Fibroblast of skin of right biceps (primary cell): ENCODE measurements around the gene MPP2.
"Not testable (repeated sequence)": the region's sequence is repeated elsewhere in the genome, so short reads cannot be mapped to it uniquely, and the experiment has no call there.

Source experiments
- DNase-seq: peaks from one replicate; pipeline ENCODE4 v3.0.0-alpha.2; 2013

The MPP2 gene, protein sequence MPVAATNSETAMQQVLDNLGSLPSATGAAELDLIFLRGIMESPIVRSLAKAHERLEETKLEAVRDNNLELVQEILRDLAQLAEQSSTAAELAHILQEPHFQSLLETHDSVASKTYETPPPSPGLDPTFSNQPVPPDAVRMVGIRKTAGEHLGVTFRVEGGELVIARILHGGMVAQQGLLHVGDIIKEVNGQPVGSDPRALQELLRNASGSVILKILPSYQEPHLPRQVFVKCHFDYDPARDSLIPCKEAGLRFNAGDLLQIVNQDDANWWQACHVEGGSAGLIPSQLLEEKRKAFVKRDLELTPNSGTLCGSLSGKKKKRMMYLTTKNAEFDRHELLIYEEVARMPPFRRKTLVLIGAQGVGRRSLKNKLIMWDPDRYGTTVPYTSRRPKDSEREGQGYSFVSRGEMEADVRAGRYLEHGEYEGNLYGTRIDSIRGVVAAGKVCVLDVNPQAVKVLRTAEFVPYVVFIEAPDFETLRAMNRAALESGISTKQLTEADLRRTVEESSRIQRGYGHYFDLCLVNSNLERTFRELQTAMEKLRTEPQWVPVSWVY

DNA sequence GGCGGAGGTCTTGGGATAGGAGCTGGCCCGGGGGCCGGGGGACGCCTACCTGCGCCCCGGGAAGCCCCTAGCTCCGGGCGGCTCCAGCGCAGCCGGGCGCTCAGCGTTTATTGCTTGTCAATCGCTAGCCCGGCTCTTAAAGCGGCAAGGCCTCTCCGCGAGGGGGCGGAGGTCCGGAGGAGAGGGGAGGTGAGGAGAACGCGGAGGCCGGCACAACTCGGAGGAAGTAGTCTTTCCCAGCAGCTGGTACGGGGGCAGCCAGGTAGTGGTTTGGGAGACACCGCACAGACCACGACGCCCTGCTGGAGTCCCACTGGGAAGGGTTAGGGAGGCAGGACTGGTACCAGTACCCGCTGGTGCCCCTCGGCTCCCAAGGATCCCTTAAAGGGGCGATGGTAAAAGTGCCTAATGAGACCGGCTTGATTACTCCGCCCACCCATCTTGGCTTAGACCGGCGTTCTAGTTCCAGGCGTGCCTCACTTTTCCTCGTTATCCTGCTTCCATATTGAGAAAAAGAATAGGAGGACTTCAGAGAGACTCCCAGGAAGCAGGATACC lies at the start of gene MPP2:
Gene MPP2, minus strand, starts transcription at position 112 of the 557 bp plus-strand sequence. CDS start 3,076 bp downstream, outside the sequence.
- DNase-seq = peak; percentile 75

DNA sequence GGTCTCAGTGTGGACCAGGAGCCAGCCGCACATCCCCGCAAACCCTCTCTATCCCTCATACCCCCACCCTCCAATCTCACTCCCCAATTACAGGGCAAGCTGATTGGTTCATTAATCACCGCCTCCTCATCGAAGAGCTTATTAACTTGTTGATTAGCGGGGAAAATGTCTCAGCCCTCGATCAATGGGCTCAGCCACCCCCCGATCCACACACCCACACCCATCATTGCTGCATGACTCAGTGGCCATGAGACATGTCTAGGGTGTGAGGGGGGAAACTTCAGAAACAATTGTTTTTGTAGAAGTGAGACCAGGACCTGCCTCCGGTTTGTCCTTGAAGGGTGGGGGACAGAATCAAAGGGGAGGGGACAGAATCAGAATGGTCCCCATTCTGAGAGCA lies 48.9 kb upstream of the MPP2 start:
- DNase-seq = no peak

DNA sequence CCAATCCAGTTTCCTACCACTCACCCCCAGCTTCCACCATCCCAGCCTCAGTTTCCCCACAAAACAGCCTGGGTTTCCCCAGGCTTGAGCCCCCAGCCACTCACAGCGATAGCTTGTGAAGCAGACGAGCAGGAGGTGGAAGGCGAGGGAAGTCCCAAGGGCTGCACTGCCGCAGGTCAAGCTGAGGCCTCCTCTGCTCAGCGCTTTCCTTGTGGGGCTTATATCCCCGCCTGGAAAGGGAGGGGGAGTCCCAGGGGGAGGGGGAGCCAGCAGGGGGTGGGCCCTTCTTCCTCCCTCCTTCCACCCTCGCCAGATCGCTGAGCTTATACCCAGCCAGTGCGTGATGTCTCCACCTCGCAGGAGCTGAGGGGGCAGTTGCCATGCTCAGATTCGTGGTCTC lies 46.4 kb upstream of the MPP2 start, which contains the start of gene PYY:
Gene PYY, minus strand, starts transcription at position 195 of the 400 bp plus-strand sequence. CDS start 457 bp downstream, outside the sequence.
- DNase-seq = no peak

DNA sequence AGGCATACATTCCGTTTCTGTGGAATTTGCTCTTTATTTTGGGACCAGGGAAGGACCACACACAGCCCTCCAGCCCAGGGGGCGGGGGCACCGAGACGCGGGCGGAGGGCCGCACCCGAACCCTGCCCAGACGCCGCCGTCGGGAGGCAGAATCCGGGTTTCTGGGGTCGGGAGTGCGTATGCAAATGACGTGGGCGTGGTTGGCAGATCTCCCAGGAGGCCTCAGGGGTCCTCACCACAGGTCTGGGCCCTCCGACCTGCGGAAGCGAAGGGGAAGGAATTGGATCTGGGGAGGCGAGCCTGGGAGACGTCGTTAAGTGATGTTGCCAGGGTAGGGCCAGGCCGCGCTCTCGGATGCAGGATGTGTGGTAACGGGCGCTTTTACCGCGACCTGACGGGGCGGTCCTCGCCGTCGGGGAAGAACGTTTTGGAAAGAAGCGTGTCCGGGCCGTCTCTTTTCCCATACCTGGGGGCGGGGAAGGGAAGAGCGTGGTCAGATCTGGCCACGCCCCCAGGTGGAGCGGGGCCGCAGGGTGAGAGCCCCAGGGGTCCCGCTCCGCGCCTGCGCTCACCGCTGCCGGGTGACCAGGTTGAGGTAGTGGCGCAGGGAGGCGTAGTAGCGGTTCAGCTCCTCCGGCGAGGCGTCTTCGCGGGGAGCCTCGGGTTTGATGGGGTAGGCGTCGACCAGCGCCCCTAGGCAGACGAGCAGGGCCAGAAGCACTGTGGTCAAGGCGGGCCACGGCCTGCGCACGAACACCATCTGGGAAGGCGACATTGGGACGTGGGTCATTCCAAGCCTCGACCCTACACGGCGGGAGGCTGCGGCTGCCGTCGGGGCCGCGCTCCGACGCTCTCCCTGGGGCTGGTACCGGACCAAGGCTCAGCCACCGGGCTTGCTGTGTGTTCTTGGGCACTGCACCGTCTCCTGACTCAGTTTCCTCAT lies 45.7 kb upstream of the MPP2 start:
- DNase-seq = no peak

DNA sequence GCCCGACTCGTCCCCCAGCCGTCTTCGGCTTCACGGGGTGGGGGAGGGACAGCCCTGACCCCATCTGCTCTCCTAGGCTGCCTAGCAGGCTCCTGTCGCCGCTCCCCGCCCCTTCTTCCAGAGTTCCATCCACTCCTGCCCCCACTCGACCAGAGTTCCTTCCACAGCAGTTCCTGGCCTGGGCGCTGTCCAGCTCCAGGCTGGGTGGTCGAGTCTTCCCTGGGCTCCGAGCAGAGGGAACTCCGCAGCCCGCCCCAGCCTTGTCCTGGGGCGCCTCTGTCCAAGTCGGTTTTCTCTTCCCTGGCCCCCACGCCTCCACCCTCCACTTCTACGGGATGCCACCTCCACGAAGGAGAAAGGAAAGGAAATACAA lies 45.0 kb upstream of the MPP2 start:
- no peak for DNase-seq

DNA sequence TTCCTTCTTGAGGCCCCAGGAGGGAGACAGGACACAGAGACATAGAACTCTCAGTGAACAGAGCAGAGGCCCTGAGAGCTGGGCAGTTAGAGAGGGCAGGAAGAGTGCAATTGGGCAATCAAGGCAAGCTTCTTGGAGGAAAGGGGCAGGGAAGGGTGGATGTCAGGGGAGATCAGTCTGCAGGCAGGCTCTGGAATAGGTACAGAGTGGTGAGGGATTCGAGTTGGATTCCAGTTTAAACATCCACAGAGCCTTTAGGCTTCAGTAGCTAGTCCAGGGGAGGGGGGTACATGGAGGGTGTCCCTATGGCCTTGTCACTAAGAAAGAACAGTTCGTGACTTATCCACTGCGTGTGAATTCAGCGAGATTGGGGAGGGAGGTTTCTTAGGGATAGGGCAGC lies 44.4 kb upstream of the MPP2 start:
- no peak for DNase-seq

DNA sequence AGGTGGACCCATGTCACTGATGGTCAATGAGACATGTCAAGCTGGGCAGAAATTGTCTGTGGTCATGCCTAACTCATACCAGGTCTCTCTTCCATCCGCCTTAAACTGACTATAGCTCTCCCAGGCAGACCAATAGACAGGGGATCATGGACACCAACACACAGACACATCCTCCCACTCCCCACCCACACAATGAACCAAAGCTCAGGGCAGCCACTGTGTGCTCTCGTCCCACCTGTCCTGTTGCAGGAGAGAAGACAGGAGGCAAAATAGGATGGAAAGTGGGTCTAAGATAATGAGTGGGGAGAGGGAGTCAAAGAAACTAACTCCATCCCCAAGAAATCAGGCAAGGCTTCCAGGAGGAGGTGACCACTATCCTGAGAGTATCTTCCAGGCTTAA lies 43.2 kb upstream of the MPP2 start:
- DNase-seq = no peak

DNA sequence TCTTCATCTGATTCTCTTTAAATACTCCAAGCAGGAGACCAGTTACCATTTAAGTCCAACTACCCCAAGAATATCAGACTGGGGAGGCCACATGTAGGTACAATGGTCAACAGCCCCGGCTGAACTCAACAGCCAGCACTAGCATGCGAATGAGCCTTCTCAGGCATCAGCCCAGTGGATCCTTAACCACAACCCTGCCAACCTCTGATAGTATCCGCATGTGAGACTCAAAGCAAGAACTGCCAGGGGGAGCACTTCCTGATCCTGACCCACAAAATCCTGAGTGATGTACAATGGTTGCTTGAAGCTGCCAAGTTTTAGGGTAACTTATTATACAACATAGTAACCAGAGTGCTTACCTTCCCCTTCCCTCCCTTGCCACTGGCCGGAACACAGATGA lies 42.4 kb upstream of the MPP2 start:
- no peak for DNase-seq

DNA sequence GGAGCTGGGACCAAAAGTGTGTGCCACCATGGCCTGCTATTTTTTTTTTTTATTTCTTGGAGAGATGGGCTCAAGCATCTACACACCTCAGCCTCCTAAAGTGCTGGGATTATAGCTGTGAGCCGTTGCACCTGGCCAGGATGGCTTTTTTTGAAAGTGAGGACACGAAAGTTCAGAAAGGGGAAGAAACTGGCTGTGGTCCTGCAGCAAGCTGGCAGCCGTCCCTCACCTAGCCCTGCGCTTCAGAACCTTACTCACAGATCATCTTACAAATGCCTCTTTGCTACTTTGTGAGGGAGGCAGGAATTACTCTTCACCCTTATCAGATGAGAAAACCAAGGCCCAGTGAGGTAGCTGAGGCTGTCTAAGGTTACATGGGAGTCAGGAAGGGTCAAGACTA lies 39.4 kb upstream of the MPP2 start:
- no peak for DNase-seq

DNA sequence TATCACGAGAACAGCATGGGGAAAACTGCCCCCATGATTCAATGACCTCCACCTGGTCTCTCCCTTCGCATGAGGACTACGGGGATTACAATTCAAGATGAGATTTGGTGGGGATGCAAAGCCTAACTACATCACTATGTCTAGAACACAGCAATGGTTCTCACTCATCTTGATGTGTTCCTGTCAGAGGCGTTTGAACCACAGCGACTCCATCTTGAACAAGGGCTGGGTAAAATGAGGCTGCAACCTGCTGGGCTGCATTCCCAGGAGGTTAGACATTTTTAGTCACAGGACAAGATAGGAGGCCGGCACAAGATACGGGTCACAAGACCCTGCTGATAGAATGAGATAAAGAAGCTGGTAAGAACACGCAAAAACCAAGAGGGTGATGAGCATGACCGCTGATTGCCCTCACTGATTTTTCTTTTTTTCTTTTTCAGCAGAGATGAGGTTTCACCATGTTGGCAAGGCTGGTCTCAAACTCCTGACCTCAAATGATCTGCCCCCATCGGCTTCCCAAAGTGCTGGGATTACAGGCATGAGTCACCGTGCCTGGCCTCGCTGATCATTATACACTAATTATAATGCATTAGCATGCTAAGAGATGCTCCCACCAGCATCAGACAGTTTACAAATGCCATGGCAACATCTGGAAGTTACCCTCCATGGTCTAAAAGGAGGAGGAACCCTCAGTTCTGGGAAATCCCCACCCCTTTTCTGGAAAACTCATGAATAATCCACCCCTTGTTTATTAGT lies 37.9 kb upstream of the MPP2 start:
- DNase-seq = peak; percentile 64

DNA sequence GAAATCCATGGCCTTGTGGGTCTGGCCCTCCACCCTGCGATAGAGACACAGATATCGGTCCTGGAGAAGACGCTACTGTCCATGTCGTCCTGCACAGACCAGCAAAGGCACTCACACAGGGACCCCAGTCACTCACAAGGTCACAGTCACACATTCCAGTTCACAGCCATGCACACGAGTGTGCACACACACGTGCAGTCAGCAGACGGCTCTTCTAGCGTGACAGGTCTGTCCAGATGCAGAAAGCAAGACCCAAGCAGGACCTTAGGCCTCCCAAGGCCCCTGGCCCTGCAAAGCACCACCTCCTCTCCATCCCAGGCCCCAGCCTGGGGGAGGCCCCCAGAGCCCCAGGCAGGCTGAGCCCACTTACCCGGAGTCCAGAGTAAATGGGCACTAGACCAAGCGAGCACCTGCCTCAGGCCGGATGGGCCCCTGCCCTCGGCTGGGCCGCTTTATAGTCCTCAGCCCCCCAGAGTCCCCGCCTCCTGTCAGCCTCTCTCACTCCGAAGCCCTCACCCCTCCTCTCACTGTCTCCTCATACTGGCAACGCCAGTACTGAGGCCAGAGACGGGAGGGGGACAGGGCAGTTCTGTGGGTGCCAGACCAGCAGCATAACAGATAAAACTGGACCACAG lies 34.8 kb upstream of the MPP2 start, which contains the start of gene PPY:
Gene PPY, minus strand, starts transcription at position 426 of the 635 bp plus-strand sequence. CDS start 822 bp downstream, outside the sequence.
- DNase-seq = no peak

DNA sequence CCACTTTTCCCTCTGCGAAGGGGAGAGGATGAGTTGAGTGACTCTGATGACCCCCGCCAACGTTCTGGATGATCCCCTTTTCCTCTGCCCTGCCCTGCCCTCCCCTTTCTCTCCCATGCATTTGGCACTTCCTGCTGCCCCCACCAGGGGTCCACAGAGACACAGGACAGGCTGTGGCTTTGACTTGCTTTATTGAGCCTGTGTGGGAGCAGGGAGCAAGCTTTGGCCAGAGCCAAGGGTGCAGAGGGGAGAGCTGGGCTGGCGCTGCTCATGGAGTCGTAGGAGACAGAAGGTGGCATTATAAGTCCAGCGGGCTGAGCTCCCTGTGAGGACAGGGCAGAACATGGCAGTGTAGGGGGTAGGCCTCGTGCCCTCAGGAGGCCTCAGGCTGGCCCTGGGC lies 33.3 kb upstream of the MPP2 start:
- DNase-seq = peak; percentile 43

DNA sequence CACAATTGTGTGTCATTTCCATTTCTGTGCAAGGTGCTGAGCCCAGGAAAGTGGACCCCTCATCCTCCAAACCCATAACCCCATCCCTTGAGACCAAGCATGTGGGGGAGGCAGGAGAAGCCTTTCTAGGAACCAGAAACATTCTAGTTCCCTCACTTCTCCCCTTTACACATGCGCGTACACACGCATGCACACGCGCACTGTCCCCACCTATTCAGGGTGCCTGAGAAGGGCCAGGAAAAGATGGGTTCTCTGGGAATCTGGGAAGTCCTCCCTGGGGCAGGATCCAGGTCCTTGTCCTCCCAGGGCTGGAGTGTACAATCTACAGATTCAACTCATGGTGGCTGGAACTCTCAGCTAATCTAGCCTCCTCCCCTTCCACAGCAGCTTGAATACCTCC lies 32.5 kb upstream of the MPP2 start:
- DNase-seq = no peak

DNA sequence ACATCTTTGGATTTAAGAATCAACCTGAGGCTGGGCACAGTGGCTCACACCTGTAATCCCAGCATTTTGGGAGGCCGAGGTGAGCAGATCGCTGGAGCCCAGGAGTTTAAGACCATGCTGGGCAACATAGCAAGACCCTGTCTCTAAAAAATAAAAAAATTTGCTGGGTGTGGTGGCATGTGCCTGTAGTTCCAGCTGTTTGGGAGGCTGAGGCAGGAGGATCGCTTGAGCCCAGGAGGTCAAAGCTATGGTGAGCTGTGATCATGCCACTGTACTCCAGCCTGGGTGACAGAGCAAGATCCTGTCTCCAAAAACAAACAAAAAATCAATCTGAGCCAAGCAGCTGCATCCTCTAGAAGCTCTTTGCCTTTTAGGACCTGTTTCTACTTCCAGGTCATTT lies 32.1 kb upstream of the MPP2 start:
- not testable (repeated sequence) for DNase-seq

DNA sequence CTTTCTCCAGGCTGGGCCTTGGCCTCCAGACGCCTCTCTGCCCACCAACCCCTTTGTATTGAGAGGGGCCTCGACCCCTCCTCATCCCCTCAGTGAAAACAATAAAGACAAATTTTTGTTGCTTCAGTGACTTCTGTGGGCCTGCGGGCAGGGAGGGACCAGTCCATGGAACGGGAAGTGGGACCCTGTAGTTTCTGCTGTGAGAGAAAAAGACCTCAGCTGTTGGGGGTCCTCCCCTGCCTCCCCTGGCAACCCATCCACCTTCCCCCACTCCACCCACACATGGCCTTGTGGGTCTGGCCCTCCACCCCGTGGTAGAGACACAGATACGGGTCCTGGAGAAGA lies 31.5 kb upstream of the MPP2 start:
- DNase-seq = no peak

DNA sequence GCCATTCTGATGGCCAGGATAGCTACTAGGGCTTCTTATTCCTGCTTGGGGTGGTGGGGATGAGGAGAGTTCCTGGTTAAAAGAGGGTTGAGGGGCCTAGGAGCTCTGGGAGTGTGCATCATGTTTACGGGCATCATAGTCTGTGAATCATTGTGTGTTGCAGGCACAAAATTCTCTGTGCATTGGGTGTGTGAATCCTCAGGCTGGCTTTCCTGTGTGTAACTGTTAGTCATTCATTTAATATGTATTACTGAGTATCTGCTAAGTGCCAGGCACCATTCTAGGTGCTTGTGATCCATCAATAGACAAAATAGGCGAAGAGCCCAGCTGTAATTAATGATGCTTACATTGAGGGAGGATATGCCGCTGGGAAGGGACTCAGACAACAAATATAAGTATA lies 29.1 kb upstream of the MPP2 start:
- peak; percentile 59 for DNase-seq

DNA sequence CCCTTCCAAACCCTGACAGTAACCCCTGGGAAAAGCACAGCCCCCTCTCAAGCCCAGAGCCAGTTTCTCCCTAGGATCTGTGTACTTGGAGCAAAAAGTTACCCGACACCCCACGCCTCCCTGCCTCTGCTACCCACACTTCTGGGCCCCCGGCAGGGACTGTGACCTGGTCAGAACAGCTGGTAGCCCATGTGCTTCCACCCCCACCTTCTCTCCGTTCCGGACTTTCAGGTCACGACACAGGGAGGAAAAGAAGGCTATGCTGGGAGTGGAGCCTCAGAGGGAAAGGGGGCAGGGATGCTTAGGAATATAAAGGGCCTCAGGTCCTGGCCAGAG lies 28.6 kb upstream of the MPP2 start:
- no peak for DNase-seq

DNA sequence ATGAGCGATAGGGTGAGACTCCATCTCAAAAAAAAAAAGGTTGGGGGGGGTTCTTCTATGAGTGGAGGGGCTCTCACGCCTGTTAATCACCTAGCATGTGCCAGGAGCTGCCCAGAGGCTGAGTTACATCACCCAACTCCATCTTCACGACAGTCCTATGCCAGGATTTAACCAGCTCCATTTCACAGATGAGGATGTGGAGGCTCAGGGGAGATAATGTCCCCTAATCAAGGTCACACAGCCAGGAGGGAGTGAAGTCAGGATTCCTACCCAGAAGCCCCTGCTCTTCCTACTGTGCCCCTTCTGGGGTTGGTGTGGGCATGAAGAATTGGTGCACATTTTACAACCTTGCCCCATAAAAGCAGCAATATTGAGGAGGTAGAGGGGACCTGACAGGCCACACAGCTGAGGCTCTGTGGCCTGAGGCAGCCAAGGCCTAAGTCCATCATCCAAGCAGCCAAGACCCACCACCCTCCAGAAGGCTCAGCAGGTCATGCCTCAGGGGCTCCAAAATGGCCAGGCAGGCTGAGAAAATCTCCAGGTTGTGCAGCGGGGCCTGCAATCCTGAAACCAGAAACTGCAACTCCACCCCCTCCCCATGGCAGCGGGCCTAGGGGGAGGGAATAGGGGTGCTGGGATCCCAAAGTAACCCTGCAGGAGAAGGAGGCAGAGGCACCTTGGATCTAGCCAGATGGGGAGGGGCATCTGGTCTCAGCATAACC lies 28.0 kb upstream of the MPP2 start:
- DNase-seq = no peak

DNA sequence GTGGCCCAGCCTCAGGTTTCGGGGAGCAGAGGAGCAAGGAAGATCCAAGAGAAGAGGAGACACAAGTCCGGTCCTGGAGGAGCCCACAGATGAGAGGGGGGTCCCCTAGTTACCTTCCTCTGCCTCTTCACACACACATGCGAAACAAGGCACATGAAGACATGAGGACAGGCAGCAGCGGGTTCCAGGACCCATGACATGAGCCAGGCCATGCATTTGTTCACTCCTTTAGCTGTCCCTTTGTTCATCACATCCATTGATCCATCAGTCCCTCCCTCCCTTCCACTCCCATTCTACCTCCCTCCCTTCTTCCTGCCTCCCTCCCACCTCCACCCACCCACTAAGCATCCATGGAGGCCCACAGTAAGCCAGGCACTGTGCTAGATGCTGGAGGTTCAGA lies 25.6 kb upstream of the MPP2 start:
- DNase-seq = no peak

DNA sequence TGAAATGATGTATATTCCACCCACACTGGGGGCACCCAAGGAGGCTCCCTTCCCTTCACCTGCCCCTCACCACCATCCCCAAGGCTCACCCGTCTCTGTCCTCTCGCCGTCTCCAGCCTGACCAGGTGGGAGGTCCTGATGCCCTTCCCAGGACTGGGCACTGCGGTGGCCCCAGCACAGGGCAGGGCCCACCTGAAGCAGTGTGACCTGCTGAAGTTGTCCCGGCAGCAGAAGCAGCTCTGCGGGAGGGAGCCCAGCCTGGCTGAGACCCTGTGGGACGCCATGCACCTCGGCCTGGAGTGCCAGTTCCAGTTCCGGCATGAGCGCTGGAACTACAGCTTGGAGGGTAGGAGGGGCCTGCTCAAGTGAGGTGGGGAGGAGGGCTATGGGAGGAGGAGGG lies 25.0 kb upstream of the MPP2 start:
- no peak for DNase-seq

DNA sequence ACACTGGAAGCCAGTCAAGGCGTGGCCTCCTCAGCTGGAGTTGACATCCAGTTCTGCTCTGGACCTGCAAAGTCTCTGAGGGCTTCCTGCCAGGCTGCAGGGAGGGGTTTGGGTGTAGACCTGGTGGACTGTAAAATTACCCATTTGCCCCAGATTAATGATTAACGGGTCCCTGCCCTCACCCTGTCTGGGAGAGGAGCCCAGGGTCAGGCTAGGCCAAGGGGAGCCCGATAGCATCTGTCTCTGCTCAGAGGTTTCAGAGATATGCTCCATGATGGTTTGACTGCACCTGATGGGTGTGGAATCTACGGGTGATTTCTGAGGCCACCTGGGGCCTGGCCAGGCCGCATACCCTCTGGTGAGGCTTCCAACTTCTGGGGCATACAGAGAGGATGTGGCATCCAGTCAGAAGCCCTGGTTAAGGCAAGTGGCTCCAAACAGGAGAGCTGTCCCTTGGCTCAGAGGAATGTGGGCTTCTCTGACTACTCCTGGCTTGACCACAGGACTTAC lies 23.8 kb upstream of the MPP2 start:
- DNase-seq = no peak
